RKO (cell line): ENCODE measurements around the gene COPS7B.
"Not testable (repeated sequence)": the region's sequence is repeated elsewhere in the genome, so short reads cannot be mapped to it uniquely, and the experiment has no call there.

Experiments used
- DNase-seq: peaks from one replicate; pipeline ENCODE4 v3.0.0-alpha.2; 2016; ENCODE audit warnings: low spot score

The COPS7B gene

GRCh38 chr2:231786177-231786916, at the start of gene COPS7B:
Gene COPS7B, plus strand, starts transcription at chr2:231786445. Its CDS starts 2,126 bp downstream, at chr2:231788571.
- peak; percentile 86 for DNase-seq

DNA sequence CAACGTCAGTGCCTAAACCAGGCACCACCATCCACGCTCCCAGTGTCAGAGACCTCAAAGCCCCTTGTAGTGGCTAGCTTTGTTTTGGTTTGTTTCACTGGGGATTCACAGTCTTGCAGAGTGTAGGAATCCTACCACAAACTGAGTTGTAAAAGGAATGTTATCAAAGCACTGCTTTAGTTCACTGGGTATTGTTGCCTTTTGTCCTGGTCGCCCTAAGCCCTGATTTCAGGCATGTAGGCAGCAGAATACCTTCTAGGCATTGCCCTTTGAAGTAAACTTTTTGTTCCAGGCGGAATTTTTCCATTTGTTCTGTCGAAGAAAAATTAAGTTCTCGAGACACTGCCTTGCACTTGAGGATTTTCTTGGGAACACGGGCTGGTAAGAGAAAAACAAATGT, 48.5 kb upstream of the COPS7B start:
- no peak for DNase-seq

DNA sequence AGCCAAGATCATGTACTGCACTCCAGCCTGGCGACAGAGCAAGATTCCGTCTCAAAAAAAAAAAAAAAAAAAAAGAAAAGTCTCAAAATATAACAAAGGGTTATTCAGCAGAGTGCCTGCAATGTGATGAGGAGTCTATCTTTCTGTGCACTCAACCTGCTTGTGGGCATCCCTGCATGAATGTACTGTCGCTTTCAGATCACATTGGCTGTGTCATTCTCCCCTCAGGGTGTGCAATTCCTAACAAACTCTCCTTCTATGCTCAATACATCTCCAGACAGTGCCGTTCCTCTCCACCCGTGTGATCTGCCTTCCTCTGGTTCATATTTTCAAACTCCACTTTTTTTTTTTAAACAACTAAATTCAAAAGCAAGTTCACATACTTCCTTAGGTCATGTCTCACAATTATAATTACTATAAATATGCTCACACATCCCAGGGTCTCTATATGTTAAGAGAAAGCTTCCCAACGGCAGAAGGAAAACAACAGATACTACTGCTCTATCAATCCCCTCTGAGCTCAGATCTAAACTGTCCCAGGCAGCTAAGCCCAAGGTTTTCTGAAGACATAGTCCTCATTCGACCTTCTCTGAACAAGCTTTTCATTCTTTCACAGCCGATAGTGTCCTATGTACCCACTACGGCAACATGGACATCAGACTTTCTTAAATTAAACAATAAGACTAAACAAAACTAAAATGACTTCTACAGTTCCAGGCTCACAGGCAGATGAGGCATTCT, 42.7 kb upstream of the COPS7B start:
- no peak for DNase-seq

DNA sequence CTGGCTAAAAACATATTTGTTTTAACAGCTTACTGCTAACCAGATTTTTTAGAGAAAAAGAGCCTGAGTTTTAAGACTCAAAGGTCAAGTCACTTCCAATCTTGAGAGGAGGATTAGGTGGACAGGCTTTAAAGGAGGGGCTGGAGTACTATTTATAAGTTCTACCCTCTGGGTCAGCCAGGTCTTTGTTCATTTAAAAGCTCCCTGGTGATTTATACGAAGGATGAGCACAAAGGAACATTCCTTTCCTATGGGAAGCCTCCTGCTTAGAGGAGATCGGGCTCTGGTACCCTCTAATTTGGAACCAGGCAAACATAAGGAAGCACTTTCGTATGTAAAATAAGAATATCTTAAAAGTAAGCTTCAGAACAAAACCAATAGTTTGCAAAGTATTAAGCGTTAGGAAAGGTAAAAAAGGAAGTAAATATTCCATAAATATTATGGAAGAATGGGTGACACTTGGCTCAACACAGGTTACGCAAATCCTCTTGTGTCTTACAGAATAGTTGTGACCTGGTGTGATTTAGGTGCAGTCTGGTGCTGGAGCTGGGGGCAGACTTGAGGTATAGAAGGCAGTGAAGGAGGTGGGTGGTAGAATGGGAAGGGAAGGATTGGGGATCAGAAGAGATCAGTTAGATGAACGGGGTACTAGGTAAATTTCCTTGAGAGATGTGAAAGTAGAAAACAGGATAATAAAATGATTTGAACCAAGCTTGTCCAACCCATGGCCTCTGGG, 40.8 kb upstream of the COPS7B start:
- no peak for DNase-seq

- DNase-seq: not testable (repeated sequence)
Measured at GRCh38 chr2:231748153-231748896, 37.9 kb upstream of the COPS7B start.

- DNase-seq: not testable (repeated sequence)
Measured at GRCh38 chr2:231749016-231749415, 37.2 kb upstream of the COPS7B start.

DNA sequence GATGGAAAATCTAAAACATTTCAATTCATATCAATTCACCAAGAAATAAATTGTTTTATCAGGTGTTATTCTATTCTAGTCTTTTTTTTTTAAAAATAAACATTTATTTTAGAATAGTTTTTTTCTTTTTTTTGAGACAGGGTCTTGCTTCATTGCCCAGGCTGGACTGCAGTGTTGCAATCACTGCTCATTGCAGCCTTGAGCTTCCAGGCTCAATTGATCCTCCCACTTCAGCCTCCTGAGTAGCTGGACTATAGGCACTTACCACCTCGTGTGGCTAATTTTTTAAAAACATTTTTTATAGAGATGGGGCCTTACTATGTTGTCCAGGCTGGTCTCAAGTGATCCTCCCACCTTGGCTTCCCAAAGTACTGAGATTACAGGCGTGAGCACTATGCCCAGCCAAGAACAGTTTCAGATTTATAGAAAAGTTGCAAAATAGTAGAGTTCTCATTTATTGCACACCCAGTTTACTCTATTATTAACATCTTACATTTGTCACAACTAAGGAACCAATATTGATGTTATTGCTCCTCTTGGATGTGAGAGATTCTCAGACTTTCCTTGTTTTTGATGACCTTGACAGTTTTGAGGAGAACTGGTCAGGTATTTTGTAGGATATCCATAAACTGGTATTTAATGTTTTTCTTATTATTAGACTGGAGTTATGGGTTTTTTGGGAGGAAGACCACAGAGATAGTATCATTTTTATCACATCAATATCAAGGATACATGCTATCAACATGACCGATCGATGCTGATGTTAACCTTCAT, 35.0 kb upstream of the COPS7B start:
- DNase-seq: no peak

DNA sequence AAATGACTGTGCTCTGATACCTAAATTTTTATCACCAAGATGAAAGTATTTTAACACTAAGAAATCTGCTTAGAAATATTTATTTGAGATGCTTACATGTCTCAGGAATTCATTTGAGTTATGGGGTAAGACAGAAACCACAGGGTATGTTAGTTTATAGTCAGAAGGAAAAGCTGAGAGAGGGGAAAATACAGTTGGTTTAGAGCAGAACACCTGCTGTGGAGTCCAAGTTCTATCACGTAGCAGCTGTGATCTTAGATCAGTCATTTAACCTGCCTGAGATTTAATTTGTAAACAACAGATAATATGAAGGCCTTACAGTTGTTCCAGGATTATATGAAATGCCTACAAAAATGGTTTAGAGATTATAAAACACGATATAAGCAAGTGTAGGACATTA, 34.2 kb upstream of the COPS7B start:
- no peak for DNase-seq

DNA sequence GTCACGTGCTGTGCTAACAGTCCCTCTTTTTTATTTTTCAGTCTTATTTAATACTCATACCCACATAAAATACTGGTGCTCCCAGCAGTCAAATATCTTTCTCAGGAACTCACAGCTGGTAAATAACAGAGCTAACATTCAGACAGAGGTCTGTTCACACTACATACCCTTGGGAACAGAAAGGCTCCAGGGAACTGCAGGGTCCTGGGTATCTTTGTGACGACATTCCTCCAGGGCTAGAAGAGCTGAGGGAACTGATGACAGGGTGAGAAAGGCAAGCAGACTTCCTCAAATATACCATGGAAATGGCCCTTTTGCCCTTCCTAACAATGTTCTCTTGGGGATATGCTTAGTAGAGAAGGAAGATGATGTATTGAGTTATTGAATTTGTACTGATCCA, 24.5 kb upstream of the COPS7B start:
- no peak for DNase-seq

GRCh38 chr2:231764124-231764523, 22.1 kb upstream of the COPS7B start:
- no peak for DNase-seq

- DNase-seq: no peak
Measured at GRCh38 chr2:231764760-231765159, 21.5 kb upstream of the COPS7B start.

DNA sequence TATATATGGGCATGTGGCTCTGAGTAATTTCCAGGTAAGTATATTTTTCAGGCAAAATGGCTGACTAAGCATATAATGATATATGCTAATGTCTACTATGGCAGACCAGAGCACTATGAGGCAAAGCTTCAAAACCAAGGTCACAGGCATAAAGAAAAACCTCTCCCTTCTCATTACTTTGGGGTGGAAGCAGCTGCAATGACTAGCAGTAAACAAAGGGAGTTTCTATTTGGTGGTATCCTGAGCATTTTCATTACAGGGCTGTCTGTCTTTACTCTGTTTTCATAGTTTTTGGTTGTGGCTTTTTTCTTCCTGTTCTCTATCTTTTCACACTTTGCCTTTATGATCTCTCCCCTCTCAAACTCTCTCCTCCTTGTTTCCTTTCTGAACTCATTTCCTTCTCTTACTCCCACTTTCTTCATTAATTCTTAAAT, 20.7 kb upstream of the COPS7B start:
- DNase-seq: no peak

- DNase-seq: no peak
Measured at GRCh38 chr2:231769170-231770136, 16.8 kb upstream of the COPS7B start.

DNA sequence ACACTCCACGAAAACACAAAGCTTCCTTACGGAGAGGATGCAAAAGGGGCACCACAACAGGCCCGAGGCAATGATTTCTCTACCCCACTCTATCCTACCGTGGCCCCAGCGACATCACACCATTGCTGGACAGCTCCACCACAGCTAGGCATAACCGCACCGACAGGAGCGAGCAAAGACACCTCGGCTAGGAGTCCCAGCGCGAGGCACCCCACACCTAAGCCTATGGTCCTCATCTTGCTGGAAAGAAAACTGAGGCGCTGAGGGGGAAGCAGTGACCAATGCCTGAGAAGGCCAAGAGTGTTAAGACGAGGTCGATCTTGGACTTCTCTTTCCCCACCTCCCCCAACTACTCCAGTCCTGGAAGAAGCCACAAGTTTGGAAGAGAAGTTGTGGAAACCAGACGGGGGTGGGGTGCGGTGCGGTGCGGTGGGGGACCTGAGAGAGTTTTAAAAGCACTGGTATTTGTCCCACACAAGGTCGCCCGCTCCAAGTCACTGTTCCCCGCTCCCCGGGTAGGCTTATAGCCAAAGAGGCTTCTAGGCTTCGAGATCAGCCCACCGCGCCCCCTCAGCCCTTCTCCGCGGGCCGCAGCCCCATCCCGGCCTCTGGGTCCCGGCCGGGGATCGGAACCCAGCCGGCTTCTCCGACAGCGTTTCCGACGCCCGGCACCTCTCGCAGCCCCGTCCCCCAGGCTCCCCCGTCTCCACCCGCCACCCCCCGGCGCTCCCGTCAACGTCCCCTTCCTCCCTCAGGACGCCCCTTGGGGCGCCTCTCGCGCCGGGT, 5.9 kb upstream of the COPS7B start:
- peak; percentile 37 for DNase-seq

DNA sequence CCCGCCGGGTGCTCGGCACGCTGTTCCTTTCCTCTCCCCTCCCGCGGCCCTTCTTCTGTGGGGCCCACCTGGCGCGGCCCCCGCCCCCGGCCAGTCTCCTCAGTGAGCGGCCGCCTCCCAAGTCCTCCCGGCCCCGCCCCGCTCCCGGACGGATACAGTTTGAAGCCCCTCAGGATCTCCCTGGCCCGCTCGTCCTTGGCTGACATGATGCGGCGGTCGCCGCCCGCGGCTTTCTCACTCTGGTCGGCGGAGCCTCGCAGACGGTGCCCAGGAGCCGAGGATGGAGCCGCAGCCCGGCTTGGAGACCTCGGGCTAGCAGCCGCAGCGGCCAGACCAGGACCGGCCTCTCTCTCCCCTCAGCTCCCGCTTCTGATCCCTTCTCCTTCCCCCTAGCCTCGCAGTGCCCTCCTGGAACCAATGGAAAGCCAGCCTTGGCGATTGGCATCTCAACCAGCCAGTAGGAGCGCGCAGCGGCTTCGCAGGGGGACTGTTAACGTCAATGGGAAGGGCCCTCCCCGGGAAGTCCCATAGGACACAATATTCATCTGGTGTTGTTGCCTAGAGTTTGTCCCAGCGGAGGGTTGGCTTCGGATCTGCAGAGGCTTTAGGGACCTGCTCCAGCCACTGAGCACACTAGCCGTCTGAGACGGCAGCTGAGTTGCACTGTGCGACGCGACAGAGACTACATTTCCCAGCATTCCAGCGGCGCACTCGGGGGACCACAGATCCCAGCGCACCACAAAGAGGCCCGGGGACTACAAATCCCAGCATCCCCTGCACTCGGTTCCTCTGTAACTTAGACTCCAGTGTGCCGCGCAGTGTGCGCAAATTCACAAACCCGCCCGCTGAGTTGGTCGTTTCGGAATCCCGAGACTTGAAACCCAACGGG, 5.1 kb upstream of the COPS7B start, which contains the start of gene PDE6D:
Gene PDE6D, minus strand, starts transcription at position 374 of the 889 bp plus-strand sequence. Its CDS starts 168 bp downstream, at position 206.
- peak; percentile 94 for DNase-seq

- DNase-seq: peak; percentile 66
Measured at GRCh38 chr2:231781798-231782726, 4.2 kb upstream of the COPS7B start.

DNA sequence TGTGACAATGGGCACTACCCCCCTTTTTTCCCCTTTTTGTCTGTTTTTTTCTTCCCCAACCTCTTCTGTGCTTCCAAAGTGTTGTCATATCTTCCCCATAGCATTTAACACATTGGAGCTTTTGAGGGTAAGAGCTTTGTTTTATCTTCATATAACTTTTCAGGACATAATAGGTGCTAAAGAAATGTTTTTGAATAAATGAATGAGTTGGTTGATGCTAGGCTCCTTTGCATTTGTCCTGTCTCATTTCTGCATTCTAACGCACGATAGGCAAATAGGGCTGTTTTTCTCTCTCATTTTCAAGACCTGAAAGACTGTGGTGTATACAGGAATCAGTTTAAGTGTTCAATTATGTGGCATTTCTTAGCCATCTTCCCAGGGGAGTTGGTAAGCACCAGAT, 832 bp upstream of the COPS7B start:
- DNase-seq: no peak
